NCI-H2227 treated with DMSO at 0.1 percent for 48 hours (cell line): Measurements from ENCODE around the gene LHX3.

Source experiments
- DNase-seq: peaks from one replicate; lab custom pipeline; 2025; lab: John Stamatoyannopoulos, UW

Gene LHX3

DNA sequence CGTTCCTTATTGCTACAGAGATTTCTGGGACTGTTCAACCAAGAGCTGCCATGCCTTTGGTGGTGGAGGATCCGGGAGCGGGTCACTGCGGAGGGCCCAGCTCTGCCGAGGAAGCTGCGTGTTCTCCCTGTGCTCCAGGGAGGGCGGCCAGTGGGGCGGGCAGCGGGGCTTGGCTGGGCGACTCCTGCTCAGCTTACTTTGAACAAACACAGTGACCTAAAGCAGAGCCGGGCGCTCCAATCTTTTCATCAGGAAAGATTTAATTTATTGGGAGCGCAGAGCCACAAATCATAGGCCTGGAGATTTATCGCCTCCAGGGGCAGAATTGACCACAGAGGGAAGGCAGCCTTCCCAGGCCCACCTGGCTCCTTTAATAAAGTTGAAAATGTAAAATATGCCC lies 27.7 kb downstream of the LHX3 start:
- no peak for DNase-seq

DNA sequence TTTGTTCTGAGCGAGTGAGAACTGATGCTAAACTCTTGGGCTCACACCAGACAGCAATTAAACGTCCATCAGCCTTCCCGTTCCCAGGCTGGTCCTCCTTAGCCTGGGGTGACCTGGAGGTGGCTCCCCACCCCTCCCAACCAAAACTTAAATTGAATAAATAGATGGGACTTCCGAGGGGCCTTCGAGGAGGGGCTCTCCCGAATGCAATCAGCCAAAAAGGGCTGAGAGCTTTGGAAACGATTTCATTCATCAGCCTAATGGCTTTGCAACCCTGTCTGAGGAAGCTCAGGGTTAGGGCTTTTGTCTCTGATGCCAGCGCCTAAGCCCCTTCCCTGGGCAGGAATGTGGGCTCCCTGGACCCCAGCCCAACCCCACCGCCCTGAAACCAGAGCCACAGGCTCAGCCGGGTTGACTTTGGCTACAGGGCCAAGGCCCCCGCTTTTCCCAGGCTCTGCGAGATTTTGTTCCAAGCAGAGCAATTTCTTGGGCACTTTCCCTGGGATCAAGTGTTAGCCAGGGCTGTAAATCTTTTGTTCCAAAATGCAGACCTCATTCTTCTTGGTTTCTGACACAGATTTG lies 29.2 kb downstream of the LHX3 start:
- DNase-seq: no peak

DNA sequence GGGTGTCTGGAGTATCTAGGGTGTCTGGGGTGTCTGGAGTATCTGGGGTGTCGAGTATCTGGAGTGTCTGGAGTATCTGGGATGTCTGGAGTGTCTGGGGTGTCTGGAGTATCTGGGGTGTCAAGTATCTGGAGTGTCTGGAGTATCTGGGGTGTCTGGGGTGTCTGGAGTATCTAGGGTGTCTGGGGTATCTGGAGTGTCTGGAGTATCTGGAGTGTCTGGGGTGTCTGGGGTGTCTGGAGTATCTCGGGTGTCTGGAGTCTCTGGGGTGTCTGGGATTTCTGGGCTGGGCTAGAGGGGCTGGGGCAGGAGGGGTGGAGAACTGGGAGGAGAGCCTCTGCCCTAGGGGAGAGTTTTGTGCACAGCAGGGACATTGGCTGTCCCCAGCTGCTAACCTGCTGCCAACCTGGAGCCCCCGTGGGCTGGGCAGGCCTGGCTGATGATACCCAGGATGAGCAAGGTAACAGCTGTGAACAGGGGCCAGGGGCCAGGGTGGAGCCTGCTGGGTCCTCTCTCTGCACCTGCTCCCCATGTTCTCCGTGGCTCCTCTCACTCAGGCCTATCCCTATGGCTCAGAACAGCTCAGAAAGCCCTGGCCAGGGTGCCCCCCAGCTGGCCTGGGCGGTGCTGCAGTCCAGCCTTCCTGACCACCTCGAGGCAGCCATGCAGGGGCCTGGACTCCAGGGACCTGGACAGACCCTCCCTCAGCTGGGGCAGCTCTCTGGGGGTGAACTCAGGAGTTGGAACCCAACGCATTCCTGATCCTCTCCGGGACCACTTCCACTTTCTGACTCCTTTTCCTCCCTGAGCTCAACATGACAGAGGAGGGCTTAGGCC lies 29.9 kb downstream of the LHX3 start:
- no peak for DNase-seq

DNA sequence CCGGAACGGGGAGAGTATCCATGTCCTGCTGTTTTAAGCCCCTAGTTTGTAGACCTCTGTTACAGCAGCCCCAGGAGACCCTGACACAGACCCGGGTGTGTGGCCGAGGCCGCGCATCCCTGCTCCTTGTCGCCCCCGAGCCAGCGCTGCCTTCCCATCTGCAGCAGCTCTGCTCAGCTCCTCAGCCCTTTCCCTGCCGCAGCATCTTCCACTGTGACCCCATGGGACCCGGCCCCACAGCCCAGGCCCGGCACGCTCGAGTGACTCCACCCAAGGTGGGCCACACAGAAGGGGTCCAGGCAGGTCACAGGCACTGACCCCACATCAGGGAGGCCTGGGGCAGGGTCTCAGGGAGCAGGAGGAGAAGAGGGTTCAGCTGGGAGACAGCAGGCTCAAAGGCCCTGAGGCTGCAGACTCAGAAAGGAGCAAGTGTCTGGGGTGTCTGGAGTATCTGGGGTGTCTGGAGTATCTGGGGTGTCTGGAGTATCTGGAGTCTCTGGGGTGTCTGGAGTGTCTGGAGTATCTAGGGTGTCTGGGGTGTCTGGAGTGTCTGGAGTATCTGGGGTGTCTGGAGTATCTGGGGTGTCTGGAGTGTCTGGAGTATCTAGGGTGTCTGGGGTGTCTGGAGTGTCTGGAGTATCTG lies 31.2 kb downstream of the LHX3 start:
- no peak for DNase-seq

DNA sequence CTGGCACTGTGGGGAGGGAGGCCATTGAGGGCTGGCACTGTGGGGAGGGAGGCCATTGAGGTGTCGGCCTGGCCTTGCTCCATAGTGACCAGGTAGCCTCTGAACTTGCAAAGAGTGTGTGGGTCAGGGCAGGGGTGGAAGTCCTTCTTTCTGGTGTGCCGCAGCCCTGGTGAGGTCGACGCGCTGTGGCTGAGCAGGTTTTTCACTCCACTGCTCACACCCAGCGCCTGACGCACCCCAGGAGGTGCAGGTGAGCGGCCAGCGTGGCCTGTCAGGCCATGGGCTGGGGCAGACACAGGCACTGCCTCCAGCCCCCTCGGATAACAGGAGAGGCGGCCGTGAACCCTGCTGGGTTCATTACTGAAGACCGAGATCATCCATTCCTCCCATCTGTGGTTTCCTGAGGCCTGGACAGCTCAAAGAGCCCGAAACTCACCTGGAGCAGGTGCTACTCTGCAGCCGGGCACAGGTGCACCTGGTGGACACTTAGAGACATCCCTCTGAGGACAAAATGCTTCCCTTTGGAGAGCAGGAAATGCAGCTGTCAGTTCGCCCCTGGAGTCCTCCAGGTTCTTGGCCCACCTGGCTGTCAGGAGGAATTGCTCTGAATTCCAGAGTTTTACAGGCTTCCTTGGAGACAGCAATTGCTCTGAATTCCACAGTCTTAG lies 32.4 kb downstream of the LHX3 start:
- no peak for DNase-seq

DNA sequence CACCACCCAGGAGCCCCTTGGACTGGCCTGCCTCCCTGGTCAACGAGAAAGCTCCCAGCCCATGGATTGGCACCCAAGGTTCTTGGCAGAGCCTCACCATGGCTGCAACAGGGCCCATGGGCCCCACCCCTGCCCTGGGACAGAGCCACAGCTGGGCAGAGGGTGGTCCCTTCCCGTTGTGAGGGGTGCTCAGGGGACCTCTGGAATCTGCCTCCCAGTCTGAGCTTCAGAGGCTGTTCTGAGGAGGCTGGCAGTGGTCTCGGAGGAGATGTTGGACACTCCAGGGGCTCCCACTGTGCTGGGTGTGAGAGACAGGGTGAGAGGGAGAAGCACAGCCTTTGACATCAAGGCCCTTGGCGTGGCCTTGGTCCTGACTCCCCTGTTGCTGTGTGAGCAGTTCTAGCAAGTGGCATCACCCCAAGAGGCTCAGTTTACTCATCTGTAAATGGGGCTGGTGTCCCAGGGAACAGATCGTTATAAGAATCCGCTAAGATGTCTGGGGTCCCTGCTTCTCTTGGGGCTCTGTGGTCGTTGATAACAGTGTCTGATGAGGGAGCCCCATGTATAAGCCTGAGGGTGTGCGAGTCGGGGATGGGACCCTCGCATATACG lies 33.0 kb downstream of the LHX3 start:
- DNase-seq: no peak

DNA sequence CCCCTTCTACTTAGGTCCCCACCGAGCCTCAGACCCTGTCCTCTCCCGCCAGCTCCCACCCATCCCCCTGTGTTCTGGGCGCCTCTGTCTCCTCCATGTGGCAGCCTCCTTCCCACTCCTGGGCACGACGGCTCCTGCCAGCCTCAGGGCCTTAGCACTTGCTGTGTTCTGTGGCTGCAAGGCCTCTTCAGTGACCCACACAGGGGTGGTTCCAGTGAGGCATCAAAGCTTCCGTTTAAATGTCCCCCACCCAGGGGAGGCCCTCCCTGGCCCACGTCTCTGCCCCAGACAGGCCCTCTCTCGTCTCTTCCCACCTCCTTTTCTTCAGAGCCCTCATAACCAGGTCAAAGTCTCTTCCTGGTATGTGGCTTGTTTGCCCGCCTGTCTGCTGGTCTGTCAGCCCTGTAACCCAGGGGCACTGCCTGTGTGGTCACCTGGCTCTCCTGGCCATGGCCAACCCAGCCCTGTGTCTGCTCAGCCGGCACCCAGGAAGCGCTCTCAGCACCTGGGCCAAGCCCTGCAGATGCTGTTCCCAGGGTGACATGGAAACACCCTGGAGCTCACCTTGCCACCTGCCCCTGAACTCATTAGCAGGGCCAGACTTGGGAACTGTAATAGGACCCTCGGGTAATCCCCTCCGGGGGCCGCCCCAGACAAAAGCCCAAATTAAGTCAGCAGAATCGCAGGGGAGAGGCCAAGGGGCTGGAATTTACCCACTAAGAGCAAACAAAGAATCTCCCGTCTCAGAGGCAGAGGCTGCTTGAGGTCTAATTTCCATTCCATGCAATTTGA lies 33.7 kb downstream of the LHX3 start:
- no peak for DNase-seq

DNA sequence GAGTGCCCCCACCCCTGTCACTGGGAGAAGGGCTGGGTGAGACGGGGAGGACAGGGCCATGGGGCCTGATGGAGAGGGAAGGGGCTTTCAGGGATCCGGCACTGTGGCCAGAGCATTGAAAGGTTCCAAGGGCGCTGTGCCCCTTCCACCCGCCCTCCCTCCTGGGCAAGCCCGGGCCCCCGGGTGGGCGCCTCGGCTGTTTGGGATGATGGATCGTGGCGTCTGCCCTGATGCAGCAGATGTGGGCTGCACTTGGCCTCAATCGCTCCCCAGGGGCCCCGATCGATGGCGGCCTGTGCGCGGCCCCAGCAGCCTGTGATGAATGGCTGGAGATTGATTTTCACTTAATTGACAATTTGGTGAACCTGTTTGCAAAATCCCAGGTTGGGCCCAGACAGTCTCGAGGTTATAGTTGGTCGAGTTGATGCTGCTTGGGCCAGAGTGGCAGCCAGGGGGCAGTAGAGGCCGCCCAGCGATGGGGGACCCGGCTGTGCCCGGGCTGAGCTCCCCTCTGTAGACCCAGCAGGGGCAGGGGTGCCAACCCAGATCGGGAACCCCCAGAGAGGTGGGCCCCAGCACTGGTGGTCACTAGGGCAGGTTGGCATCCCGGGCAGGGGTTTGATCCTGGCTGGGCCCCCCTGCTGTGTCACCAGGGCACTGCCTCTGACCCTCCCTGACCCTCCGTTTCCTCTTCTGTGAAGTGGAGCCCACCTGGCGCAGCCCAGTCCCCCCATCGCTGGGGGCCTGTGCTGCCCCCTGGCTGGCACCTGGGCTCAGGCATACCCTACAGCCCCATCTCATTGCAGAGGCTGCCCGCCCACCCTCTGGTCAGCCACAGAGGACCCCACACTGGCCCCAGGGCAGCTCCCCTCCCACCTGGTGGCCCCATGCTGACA lies 34.7 kb downstream of the LHX3 start:
- DNase-seq: no peak

DNA sequence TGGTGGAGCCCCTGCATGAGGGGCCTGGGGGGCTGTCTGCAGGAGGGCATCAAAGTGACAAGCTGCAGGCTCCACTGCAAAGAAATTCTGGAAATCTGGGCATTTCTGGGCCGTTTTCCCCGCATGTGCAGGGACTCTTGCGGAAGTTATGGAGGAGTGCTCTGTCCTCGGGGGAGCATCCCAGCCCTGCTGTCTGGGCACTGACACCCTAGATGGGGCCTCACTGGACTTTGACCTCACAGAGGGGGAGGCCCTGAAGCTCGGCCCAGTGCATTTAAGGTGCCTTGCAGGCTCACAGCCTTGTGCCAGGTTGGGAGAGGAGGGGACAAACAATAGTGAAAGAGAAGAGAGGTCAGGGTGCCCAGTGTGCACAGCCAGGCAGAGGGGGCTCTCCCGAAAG lies 35.4 kb downstream of the LHX3 start:
- no peak for DNase-seq

DNA sequence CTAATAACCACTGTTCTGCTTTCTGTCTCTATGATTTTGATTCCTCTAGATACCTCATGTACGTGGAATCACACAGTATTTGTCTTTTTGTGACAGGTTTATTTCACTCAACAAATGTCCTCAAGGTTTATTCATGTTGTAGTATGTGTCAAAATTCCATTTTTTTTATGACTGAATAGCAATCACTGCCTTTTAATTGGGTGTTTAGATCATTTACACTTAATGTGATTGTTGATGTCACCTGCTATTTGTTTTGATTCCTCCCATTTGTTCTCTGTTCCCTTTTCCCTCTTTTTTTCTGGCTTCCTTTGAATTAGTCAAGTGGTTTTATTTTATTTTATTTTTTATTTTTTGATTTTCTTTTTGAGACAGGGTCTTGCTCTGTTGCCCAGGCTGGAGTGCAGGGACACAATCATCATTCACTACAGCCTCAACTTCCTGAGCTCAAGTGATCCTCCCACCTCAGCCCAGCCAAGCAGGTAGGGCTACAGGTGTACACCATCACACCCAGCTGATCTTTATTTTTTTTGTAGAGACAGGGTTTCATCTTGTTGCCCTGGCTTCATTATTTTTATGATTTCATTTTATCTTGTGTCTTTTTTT lies 41.6 kb downstream of the LHX3 start:
- no peak for DNase-seq

DNA sequence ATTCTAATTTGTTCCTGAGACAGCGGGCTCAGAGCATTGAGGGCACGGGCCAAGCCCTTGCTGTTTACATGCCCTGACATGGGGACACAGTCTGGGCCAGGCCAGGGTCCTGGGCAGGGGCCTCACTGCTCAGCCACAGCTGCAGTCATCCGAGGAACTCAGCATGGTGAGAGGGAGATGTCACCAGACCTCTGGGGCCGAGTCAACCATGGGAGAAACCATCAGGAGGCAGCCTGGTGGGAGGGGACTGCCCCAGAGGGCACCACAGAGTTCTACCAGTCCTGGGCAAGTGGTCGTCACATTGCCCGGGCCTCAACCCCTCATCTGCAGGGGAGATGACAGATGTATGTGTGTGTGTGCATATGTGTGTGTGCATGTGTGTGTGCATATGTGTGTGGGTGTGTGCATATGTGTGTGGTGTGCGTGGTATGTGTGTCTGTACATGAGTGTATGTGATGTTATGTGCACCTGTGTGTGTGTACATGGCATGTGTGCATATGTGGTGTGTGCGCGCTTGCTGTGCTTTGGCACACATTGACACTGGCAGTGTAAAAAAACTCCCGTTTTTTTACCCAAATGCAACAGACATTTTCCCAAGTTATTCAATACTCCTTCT lies 43.8 kb downstream of the LHX3 start:
- no peak for DNase-seq

DNA sequence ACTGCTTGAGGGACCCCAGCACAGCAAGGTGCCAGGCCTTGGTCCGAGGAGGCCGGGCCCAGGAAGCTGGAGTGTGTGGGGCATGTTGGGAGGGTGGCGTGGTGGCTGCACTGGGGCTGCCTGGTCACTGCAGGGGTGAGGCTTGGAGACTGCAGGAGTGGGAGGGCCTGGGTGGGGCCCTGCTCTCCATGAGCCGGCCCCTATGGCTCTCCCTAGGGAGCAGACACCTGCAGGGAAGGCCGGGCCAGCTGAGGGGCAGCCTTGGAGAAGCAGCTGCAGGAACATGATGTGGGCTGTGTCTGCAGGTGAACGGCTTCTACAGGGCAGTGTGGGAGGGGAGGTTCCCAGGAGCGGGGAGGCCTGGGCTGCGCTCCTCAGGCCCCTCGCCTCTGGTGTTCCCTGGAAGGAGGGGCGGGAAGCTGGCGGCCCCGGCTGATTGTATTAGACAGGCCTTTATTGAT lies 44.5 kb downstream of the LHX3 start:
- no peak for DNase-seq

DNA sequence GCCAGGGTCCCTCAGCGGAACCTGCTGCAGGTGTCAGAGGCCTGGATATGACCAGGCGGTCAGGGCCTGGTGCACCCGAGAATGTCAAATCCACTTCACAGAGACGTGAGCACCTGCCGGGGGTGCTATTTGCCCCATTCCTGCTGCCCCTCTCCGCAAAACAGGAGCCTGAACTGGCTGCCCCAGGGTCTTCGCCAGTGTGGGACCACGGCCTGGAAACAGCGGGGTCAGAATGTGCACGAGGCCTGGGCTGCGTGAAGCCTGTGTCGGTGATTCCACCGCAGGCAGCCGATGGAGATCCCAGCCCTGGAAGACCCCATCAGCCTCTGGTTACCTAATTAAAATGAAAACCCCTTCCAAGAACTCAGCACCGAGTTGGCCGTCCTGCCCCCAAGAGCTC lies 45.1 kb downstream of the LHX3 start:
- no peak for DNase-seq

DNA sequence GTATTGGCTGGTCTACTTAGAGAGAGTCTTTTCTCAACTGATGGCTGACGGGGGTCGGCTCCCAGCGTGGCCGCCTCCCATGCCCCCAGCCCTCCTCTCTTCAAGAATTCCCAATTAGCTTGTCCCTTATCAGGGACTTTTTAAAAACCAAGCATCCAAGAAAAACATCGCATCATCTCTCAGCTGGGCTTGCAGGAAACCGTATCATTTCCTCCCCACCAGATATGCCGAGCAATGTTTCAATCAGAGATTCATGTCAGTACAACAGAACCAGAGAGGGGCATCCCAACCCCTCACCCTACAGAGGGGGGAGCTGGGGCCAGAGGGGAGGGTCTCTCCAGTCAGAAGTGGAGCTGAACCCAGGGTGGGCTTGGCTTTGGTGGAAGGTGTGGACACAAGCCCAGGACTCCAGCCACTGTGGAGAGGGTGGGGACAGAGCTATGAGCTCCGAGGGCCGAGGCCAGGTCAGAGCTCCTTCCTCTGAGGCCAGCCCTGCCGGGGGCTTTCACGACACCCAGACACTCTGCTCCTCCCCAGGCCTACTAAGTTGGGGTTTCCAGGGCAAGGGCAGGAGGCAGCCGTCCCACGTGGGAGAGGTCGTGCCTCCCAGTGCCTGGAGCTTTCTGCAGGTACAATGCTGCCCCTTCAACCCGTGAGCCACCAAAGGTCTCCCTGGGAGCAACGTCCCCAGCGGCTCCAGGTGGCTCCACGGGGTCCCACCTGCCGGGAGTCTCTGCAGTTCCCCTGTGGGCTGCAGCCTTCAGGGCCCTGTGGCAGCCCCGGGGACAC lies 47.3 kb downstream of the LHX3 start:
- DNase-seq: no peak

DNA sequence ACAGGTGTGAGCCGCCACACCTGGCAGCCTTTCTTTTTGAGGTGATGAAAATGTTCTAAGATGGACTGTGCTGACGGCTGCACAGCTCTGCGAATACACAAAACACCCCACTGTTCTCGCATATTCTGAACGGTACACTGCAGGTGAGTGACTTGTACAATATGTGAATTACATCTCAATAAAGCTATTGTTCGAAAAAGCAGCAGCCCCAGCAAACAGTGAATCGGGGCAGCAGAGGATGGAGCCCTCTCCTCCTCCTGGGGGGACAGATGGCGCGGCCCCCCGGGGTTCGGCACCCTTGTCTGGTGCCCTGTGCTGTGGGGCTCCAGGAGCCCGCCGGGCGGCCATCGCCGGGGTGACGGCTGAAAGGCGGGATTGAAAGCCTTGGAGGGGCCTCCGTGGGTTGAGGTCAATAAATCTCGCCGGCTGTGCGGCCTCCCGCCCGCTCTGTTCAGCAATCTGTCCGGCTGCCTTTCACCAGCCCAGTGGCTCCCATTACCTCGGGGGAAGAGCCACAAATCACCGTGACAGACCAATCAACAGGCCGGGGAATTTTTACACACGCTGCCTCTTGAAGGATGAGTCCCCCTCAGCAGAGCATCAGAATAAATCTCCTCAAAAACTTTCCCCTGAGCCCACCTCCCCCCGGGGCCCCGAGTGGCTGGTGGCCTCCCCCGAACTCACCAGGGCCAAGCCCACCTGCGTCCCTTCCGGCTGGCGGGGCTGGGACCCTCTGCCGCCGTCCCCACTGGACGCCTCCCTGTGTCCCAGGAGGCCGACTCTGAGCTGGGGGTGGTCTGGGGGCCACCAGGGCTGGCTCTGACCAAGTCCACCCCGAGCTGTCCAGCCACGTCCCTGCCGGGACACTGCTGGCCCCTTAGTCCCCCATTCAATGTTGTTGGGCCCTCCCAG lies 48.5 kb downstream of the LHX3 start:
- no peak for DNase-seq

DNA sequence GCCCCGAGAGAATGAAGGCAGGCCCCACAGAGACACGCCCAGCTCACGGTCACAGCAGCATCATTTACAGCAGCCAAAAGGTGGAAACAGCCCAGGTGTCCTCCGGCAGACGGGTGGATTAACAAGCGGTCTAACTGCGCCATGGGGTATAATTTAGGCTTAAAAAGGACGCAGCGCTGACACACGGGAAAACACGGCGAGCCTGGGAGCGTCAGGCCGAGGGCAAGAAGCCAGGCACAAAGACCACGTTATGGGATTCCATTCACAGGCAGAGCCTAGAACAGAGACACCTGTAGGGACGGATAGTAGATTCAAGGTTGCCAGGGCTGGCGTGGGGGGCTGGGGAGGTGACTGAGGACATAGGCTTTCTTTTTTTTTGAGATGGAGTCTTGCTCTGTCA lies 49.4 kb downstream of the LHX3 start:
- no peak for DNase-seq

DNA sequence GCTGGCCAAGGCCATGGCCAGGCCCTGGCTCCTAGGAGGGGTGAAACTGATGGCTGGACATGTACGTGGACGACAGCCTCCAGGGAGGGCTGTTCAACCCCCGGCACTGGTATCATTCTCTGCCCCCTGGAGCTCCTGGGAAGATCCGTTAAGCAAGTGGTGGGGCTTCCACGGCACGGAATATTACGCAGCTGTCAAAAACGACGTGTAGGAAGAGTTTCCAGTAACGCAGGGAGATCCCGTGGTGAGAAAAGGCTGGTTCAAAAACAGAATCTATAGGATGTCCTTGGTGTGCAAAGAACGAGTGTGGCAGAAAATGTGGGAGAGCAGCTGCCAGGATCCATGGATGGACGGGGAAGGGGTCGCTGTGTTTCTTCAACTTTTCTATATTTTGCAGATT lies 50.0 kb downstream of the LHX3 start:
- DNase-seq: no peak
